Stimulated activated CD4-positive, alpha-beta T cell treated with anti-CD3 and anti-CD28 coated beads, Interleukin-2, amount 100 ng/mL, for 24 hours (primary cell): Measurements from ENCODE around the gene CAVIN2.

Source experiments
- DNase-seq, 2 donors: peaks; one replicate each; pipeline ENCODE4 v3.0.0-alpha.2; 2020

The CAVIN2 gene

DNA sequence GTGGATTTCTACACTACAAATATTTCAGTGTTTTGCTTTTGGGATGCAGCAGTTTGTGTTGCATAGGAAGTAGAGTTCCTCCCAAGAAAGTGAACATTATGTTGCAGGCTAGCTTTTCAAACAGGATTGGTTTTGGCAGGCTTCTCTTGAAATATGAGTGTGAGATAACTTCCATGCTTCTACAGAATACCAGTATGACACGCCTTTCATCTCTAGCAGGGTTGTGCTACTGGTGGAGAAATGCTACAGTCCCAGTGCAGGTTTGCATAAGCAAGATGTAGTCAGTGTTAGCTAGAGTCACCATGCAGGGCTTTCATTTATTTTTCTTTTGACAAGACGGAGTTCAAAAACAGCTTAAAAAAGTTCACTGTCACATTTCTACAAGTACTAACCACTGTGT, 17.1 kb upstream of the CAVIN2 start:
- DNase-seq = no peak

GRCh38 chr2:191862156-191862775, 15.4 kb upstream of the CAVIN2 start:
- DNase-seq = no peak

GRCh38 chr2:191860760-191861466, 14.0 kb upstream of the CAVIN2 start:
- no peak for DNase-seq

GRCh38 chr2:191859681-191860080, 12.8 kb upstream of the CAVIN2 start:
- DNase-seq = no peak

- DNase-seq = no peak
Observed at GRCh38 chr2:191857886-191858285, 11.0 kb upstream of the CAVIN2 start.

DNA sequence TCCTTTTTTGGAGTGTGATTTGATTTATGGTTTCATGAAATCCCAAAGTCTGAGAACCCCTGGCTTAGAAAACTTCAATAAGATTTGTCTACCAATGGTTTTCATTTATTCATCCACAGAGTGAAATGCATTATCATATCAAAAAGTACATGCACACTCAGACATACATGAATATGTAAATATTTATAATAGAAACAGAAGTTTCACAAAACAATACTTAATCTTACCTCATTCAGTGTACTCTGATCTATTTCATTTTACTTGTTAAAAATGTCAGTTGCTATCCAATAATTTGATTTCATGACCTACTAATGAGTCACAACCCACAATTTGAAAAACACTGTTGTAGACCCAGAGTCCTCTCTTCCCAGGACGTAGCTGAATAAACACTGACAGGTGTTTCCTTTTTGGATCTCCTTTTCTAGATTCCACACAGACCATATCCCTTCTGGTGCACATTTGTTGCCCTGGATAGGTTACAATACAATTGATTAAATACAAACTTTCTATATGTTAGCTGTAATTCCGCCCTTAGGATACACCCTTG, 10.4 kb upstream of the CAVIN2 start:
- DNase-seq = no peak

DNA sequence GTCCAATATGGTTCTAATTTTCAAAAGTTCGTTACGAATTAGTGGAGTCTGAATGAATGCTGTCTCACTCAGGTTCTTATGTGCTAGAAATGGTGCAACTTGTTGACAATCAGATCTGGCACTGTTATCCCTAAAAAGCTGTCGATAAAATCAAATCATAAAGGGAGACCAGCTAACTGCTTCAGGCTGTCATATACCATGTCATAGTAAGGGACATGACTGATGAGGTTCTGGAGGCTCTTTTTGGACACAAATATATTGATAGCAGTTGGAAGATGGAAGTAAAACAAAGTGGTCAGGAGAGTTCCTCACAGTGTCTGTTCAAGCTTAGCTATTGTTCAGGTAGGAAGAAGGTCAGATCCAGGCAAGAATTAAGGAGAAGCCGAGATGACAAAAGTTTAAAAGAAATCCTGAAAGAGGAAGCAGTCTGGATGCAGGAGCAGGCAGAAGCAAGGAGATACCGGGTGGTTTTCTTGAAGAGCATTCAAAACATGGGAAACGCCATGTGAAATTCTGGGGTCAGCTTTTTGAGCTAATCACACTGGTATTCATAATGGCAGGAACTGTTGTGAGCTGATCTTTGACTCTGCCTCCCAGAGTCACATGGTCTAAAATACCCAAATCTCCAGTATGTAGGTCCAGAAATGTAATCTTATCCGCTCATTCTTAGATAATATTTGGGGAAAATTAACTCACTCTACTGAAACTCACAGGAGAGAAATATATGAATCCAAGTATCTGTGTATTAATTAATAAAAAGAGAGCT, 9.4 kb upstream of the CAVIN2 start:
- DNase-seq = no peak

DNA sequence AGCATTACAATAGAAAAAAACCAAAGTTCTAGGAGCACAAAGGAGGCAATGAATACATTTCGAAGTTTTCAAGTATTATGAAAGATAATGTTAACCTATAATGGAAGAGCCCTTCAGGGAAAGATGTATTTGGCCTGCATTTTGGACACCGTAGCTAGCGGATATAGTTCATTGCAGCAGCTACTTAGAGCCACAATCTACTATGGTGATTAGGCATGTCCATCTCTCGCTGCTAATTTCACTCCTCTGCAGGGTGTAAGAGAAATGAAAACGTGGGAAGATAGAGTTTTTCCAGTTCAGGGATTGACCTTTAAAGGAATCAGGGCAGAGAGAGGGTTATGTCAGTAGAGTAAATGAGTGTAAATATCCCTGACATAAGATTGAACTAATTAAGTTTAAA, 8.5 kb upstream of the CAVIN2 start:
- no peak for DNase-seq

DNA sequence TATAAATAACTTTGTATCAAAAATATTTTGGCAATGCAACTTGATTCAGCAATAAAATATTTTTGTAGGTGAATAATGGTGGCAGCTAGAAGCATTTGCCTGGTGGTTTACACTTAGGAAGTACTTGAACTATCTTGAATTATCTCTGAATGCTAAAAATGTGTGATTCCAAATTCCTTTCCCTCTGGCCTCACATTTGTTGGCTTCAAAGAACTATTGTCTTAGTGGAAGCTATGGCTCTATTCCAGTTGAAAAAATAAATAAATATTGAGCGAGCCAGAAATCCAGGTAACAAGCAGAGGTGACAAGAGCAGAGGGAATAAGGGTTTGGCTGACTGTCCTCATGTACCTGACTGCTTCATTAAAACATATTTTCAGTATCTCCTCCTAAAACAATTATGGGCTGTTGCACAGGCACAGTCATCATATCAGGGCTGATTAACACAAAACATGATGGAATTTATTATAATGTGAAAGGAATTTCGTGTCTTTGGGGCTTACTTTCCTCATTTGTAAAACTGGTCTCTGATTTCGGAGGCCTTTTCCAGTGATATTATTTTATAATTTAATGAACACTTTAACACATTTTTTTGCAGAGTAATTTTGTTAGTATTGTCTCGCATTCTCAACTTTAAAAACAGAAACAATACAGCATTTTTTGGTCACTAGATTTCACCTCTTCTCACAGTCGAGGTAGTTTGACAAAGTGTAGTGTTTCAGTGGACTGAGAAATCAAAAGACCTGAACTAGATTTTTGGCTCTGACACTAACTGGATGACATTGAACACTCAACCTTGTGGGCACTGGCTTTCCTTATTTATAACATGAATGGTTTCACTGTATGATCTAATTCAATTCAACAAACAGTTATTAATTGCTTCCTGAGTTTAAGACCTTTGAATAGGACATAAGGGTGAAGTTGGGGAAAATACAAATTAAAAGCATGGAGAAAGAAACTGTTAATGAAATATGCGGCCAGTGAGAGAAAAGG, 7.8 kb upstream of the CAVIN2 start:
- DNase-seq = no peak

DNA sequence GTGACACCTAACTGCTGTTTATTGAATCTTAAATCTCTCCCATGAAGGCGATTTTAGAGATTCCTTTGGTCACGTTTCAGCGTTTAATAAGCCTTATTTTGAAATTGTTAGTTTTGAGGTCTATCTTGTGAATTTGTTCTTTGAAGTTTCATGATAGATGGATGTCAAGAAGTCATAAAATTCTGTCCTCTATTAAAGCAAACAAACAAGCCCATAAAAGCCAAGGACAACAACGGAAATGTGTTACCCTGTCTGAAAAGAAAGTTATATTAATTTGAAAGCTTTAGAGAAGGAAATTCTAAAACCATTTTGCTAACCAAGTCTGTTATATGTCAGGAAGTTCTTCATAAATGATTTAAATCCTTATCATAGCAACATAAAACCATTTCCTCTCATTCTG, 7.0 kb upstream of the CAVIN2 start:
- DNase-seq = no peak

- no peak for DNase-seq
Observed at GRCh38 chr2:191851158-191851557, 4.3 kb upstream of the CAVIN2 start.

GRCh38 chr2:191848771-191849767, 2.2 kb upstream of the CAVIN2 start:
- no peak for DNase-seq

- no peak for DNase-seq
Observed at GRCh38 chr2:191847764-191848163, 876 bp upstream of the CAVIN2 start.

DNA sequence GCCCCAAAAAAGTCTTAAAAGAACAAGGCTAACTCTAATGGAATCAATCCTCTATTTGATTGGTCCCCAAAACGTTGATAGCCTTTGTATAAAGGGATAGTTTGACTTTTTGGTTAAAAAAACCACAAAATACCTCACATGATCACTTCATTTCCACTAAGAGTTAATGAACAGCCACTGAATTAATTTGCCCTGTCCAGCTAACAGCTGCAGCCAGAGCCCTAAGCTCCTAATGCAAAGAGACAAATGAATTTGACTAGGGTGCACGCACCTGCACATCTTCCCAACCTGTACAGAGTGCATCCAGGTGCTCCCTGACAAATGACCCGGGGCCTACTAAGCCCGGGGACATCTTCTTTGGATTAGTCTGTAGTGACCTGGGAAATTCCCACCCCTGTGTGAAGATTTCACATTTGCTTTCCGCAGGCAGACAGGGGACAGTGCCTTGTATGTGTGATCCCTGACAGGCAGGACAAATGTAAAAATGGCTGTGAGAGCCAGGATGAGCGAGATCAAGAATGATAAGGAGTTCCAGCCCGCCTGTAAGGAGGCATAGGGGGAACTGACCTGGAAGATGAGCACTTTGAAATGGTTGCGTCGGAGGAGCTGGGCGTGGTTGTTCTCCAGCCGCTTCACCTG, 893 bp downstream of the CAVIN2 start:
- no peak for DNase-seq

DNA sequence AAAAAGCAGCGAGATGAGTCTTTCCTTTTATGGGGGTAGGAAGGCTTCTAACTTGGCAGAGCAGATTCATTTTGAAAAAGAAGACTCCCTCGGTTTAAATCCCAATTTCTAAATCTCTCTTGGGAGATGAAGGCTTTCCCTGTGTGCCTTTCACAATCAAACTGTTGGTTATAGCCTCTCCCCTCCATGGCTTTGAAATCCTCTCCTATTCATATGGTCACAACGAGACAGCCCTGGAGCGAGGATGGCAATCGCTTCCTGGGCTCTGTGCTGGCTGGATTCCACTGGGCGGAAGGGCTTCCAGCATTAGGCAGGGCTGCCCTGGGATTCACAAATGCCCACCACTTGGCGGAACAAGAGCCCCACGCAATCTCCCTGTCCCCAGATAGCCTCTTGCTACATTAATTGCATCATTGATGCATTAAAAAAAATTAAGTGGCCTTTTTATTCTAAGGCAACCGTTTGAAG, 1.6 kb downstream of the CAVIN2 start:
- no peak for DNase-seq

- no peak for DNase-seq
Observed at GRCh38 chr2:191844706-191845105, 2.2 kb downstream of the CAVIN2 start.

DNA sequence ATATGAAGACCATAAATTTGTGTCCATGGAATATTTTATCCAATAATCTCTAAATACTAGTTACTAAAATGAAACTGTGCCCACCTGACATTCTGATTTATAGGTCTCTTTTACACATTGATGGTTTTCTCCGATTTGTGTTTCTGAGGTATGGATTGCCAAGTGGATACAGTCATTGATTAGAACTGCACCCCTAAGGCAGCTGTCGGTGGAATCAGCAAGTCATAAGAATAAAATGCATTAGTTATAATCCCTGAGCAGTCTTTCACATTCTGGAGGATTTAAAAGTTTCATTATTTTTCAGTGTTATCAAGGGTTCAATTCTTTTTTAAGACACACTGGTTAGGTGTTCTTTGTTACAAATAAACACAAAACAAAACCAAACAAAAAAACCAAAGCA, 6.0 kb downstream of the CAVIN2 start:
- no peak for DNase-seq

GRCh38 chr2:191839918-191840804, 6.7 kb downstream of the CAVIN2 start:
- DNase-seq = no peak

GRCh38 chr2:191838526-191838925, 8.4 kb downstream of the CAVIN2 start:
- DNase-seq = no peak
